ENCODE data around the gene SDR39U1.

The SDR39U1 gene

GRCh38 chr14:24441904-24442239, 704 bp downstream of the SDR39U1 start:
- DNase-seq = peak; percentile 51

- DNase-seq = no peak
These were observed 1.1 kb downstream of the SDR39U1 start for GRCh38 chr14:24441485-24441884.

- DNase-seq = no peak
These were observed 1.8 kb downstream of the SDR39U1 start for GRCh38 chr14:24440606-24441399.

- DNase-seq = no peak
These were observed 2.6 kb downstream of the SDR39U1 start for GRCh38 chr14:24439830-24440605.

- no peak for DNase-seq
These were observed 3.3 kb downstream of the SDR39U1 start for GRCh38 chr14:24439257-24439656.

GRCh38 chr14:24438223-24439097, 4.1 kb downstream of the SDR39U1 start:
- DNase-seq = no peak

- DNase-seq = no peak
These were observed 4.9 kb downstream of the SDR39U1 start for GRCh38 chr14:24437736-24438067.

GRCh38 chr14:24437020-24437735, 5.4 kb downstream of the SDR39U1 start:
- DNase-seq = no peak

GRCh38 chr14:24436355-24437019, 6.1 kb downstream of the SDR39U1 start:
- peak; percentile 39 for DNase-seq

GRCh38 chr14:24435998-24436354, 6.6 kb downstream of the SDR39U1 start:
- peak; percentile 33 for DNase-seq

GRCh38 chr14:24435192-24435810, 7.3 kb downstream of the SDR39U1 start:
- no peak for DNase-seq

GRCh38 chr14:24434676-24435075, 7.9 kb downstream of the SDR39U1 start:
- no peak for DNase-seq

- no peak for DNase-seq
These were observed 8.5 kb downstream of the SDR39U1 start for GRCh38 chr14:24434036-24434435.

- no peak for DNase-seq
These were observed 10.1 kb downstream of the SDR39U1 start for GRCh38 chr14:24432259-24433131.

GRCh38 chr14:24431569-24432258, 10.9 kb downstream of the SDR39U1 start:
- peak; percentile 82 for DNase-seq

- no peak for DNase-seq
These were observed 11.7 kb downstream of the SDR39U1 start for GRCh38 chr14:24430682-24431568.

- no peak for DNase-seq
These were observed 12.4 kb downstream of the SDR39U1 start for GRCh38 chr14:24430143-24430681.

- DNase-seq = peak; percentile 84
These were observed 13.0 kb downstream of the SDR39U1 start, which contains the start of the genes CBLN3 and KHNYN for GRCh38 chr14:24429395-24430142. Gene CBLN3 (minus strand): TSS chr14:24429668. CDS start chr14:24429054, 614 bp downstream. Gene KHNYN (plus strand): TSS chr14:24429954. CDS start chr14:24430731, 777 bp downstream.

Measured in DMS79 (cell line).